Memory B cell (primary cell): ENCODE results near the gene ZBTB17.
"Not testable (repeated sequence)": the region's sequence is repeated elsewhere in the genome, so short reads cannot be mapped to it uniquely, and the experiment has no call there.

ENCODE experiments used
- ATAC-seq: fragments of 150-1000 bp; cut with Tn5 transposase; 2 replicates; pipeline ENCODE4 v1.10.0; 2021; ENCODE audit warnings: low read depth, mild to moderate bottlenecking, moderate library complexity
- DNase-seq, 2 donors: peaks; one replicate each; pipeline ENCODE4 v3.0.0; 2022; ENCODE audit warnings: low spot score in 2 of 2
- H3K27ac Mint-ChIP-seq: one replicate; pipeline ENCODE4 v1.8.0; 2022; ENCODE audit warnings: mild to moderate bottlenecking, moderate library complexity, mixed read lengths
- H3K27me3 Mint-ChIP-seq: one replicate; pipeline ENCODE4 v1.8.0; 2022; ENCODE audit warnings: mixed read lengths
- H3K36me3 Mint-ChIP-seq: one replicate; pipeline ENCODE4 v1.8.0; 2022; ENCODE audit warnings: mild to moderate bottlenecking, mixed read lengths
- H3K4me1 Mint-ChIP-seq: one replicate; pipeline ENCODE4 v1.8.0; 2022; ENCODE audit warnings: mixed read lengths
- H3K4me3 Mint-ChIP-seq: one replicate; pipeline ENCODE4 v1.8.0; 2022; ENCODE audit warnings: mild to moderate bottlenecking, moderate library complexity, mixed read lengths
- H3K9me3 Mint-ChIP-seq: one replicate; pipeline ENCODE4 v1.8.0; 2022; ENCODE audit warnings: mixed read lengths

Gene ZBTB17

DNA sequence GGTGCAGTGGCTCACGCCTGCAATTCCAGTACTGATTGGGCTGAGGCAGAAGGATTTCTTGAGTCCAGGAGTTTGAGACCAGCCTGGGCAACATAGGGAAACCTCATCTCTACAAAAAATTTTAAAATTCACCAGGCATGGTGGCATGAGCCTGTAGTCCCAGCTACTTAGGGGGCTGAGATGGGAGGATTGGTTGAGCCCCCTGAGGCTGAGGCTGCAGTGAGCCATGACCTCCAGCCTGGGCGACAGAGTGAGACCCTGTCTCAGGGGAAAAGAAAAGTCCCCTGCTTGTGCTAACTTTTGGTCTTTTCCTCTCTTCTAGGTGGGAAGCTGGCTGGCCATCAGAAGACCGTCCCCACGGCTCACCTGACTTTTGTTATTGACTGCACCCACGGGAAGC is 29.7 kb upstream of the ZBTB17 start:
- no peak for DNase-seq
- Mint-ChIP-seq H3K27me3 (peaks cover 1% of the 10 kb centered on the region), H3K4me3 (no peak overlapping the region), H3K27ac (no peak overlapping the region), H3K4me1 (peaks cover 16% of the 10 kb centered on the region), H3K9me3 (no peaks in the 10 kb centered on the region), H3K36me3 (no peaks in the 10 kb centered on the region)
- no peak for ATAC-seq

- H3K4me1 Mint-ChIP-seq, H3K27ac Mint-ChIP-seq, H3K4me3 Mint-ChIP-seq, ATAC-seq, DNase-seq, H3K9me3 Mint-ChIP-seq, H3K27me3 Mint-ChIP-seq, H3K36me3 Mint-ChIP-seq: not testable (repeated sequence)
Observed at GRCh38 chr1:16001274-16001673, 25.4 kb upstream of the ZBTB17 start.

GRCh38 chr1:15998929-15999328 is 23.0 kb upstream of the ZBTB17 start:
- no peak overlapping the region for H3K4me3 Mint-ChIP-seq
- DNase-seq = no peak
- no peaks in the 10 kb centered on the region for H3K4me1 Mint-ChIP-seq
- H3K9me3 Mint-ChIP-seq = no peaks in the 10 kb centered on the region
- H3K36me3 Mint-ChIP-seq = no peaks in the 10 kb centered on the region
- H3K27me3 Mint-ChIP-seq = peaks cover 3% of the 10 kb centered on the region
- no peak overlapping the region for H3K27ac Mint-ChIP-seq
- ATAC-seq = no peak

DNA sequence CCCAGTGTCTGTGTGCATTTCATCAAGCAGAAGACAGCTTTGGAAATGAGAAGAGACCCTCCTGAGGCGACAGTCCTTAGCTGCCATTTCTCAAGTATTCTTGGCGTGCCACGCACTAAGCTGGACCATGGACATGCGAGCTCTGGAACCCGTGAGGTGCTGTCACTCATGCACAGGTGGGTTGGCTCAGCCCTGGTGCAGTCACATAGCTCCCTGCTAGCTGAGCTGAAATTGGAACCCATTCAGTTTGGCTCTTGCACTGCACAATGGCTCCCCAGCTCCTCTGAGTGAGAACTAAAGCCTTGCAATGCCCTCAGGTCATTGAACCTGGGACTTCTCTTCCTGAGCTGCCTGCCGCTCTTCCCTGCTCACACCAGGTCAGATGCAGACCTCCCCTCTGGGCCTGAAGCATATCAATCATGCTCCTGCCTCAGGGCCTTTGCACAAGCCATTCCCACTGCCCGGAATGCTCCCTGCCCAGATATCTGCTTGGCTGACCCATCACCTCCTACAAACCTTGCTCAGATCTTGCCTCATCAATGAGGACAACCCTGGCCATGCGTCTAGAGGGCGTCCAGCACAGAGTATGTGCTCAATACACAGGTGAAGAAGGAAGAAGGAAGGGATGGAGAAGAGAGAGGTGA is 21.9 kb upstream of the ZBTB17 start:
- no peak overlapping the region for H3K27ac Mint-ChIP-seq

DNA sequence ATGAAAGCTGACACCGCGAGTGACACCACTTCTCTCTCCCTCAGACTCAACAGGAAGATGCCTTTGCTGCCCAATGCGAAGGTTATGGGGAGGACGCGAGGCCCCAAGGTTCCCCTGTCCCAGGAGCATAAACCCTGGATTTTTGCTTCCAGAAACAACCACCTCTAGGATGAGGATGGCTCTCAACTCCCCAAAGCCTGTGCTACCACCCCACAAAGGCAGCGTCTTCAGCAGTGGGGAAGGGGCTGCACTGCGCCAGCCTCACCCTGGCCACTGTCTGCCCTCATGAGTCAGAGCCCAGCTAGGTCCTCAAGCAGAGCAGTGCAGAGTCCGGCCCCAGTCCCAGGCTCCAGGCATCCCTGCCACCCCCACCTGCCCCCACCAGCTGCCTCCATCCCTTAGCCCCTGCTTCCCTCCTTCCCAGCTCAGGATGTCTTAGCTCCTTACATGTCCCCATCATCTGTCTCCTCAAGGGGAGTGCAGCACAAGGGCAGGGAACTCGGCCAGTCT is 21.2 kb upstream of the ZBTB17 start:
- H3K27ac Mint-ChIP-seq = no peak overlapping the region
- H3K36me3 Mint-ChIP-seq = no peaks in the 10 kb centered on the region

More for the DNA sequence above, 21.9 kb upstream of the ZBTB17 start:
- no peaks in the 10 kb centered on the region for H3K4me1 Mint-ChIP-seq
- H3K36me3 Mint-ChIP-seq = no peaks in the 10 kb centered on the region
- no peaks in the 10 kb centered on the region for H3K9me3 Mint-ChIP-seq
- peaks cover 3% of the 10 kb centered on the region for H3K27me3 Mint-ChIP-seq
- ATAC-seq (no peak), DNase-seq (no peak)
- no peak overlapping the region for H3K4me3 Mint-ChIP-seq

DNA sequence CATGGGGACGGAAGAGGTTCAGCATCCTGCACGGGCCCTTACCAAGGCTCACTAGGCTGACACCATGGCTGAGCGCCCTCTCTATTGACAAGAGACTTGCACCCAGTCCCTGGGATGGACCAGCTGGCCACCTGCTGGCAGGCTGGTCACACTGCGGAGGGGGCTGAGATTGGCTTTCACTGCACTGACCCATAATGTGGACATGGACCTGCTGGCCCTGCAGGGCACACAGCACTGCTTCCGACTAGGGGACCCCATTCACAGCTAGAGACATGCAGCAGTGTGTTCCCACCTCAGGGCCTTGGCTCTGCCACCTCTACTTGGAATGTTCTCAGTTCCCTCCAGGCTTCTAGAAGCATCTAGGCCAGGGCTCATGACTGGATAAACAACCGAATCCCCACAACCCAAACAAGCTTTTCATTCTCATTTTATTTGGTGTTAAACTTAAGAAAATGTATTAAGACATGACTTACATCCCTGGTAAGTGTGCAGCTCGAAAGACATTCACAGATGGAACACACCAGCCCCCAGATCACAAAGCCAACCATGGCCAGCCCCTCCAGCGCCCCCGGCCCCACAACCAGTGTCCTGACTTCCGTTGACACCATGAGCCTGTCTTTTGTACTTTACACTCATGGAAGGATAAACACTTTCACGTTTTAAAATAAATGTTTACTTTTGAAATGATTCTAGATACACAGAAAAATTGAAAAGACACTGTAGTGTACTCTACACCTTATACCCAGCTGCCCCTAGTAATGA is 18.9 kb upstream of the ZBTB17 start:
- Mint-ChIP-seq H3K27ac (no peak overlapping the region), H3K9me3 (no peaks in the 10 kb centered on the region), H3K36me3 (no peaks in the 10 kb centered on the region), H3K4me1 (no peaks in the 10 kb centered on the region), H3K27me3 (peaks cover 3% of the 10 kb centered on the region), H3K4me3 (no peak overlapping the region)
- DNase-seq (peak in 1 of 2 donors; percentile 23), ATAC-seq (peak; percentile 73)

More for the DNA sequence above, 21.2 kb upstream of the ZBTB17 start:
- Mint-ChIP-seq H3K27me3 (peaks cover 3% of the 10 kb centered on the region), H3K4me1 (no peaks in the 10 kb centered on the region), H3K9me3 (no peaks in the 10 kb centered on the region), H3K4me3 (no peak overlapping the region)
- no peak for DNase-seq
- no peak for ATAC-seq

DNA sequence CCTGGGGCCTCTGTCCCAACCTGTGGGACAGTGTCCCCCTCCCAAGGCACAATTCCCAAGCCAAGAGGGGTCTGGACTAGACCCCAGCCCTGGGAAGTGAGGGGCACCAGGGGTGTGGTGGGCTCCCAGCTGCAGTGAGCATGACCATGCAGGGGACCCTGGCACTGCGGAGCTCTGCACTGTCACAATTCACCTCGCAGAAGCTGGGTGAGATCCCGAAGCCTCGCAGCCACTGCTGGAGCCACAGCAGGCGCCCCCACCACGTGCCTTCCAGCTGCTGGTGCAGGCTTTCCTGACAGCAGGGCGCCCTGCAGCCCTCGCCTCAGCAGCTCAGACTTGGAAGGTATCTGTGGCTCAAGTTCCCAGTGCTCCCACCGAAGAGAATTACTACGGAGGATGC is 18.2 kb upstream of the ZBTB17 start:
- H3K27ac Mint-ChIP-seq = no peak overlapping the region
- H3K4me3 Mint-ChIP-seq = no peak overlapping the region
- ATAC-seq (no peak), DNase-seq (no peak)
- H3K9me3 Mint-ChIP-seq = no peaks in the 10 kb centered on the region
- H3K4me1 Mint-ChIP-seq = no peaks in the 10 kb centered on the region
- peaks cover 3% of the 10 kb centered on the region for H3K27me3 Mint-ChIP-seq
- H3K36me3 Mint-ChIP-seq = no peaks in the 10 kb centered on the region

- DNase-seq (no peak), ATAC-seq (no peak)
- no peaks in the 10 kb centered on the region for H3K4me1 Mint-ChIP-seq
- H3K36me3 Mint-ChIP-seq = no peaks in the 10 kb centered on the region
- no peak overlapping the region for H3K4me3 Mint-ChIP-seq
- H3K27me3 Mint-ChIP-seq = peaks cover 6% of the 10 kb centered on the region
- H3K27ac Mint-ChIP-seq = no peak overlapping the region
- H3K9me3 Mint-ChIP-seq = no peaks in the 10 kb centered on the region
Observed at GRCh38 chr1:15993666-15994065, 17.8 kb upstream of the ZBTB17 start.

DNA sequence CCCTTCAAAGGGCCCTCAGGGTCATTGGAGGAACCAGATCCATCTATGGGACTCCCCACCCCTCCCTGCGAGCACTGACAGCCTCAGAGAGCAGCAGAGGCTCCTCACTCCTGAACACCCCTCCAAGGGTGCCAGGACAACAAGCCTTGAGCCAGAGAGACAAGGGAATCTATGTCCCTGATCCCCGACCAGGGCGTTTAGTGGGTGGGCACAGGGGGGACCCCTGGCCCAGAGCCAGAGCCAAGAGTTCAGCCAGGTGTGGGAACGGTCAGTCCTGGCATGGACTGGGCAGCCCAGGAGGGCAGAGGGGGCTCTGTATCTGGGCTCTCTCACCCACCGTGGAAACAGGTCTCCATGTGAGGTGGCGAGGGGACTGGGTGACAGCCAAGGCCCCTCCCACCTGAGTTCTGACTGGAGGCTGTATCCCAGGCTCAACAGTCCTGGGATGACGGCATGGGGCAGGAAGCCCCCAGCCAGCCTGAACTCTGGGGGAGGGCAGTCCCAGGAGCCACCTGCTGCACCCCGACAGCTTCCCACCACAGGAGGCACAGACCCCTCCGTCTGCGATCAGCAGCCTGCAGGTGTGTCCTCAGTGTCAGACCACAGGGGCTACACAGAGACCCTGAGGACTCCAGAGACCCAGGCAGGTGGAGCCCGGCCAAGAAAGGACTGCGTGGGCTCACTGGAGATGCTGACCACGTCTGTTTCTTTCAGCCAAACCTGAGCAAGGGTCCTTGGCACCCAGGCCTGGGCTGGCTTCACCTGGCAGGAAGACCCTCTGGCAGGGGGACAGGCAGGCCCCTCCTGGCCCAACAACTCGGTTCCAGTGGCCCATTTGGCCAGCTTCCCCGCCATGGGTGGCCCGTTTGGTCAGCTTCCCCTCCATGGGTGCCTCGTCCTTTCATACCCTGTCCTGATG is 16.9 kb upstream of the ZBTB17 start:
- H3K4me3 Mint-ChIP-seq = no peak overlapping the region
- no peak for ATAC-seq

GRCh38 chr1:15992187-15992553 is 16.3 kb upstream of the ZBTB17 start:
- no peak overlapping the region for H3K27ac Mint-ChIP-seq

More for the DNA sequence above, 16.9 kb upstream of the ZBTB17 start:
- no peaks in the 10 kb centered on the region for H3K9me3 Mint-ChIP-seq
- H3K27me3 Mint-ChIP-seq = peaks cover 6% of the 10 kb centered on the region
- no peaks in the 10 kb centered on the region for H3K36me3 Mint-ChIP-seq
- H3K27ac Mint-ChIP-seq = no peak overlapping the region
- H3K4me1 Mint-ChIP-seq = no peaks in the 10 kb centered on the region
- no peak for DNase-seq

DNA sequence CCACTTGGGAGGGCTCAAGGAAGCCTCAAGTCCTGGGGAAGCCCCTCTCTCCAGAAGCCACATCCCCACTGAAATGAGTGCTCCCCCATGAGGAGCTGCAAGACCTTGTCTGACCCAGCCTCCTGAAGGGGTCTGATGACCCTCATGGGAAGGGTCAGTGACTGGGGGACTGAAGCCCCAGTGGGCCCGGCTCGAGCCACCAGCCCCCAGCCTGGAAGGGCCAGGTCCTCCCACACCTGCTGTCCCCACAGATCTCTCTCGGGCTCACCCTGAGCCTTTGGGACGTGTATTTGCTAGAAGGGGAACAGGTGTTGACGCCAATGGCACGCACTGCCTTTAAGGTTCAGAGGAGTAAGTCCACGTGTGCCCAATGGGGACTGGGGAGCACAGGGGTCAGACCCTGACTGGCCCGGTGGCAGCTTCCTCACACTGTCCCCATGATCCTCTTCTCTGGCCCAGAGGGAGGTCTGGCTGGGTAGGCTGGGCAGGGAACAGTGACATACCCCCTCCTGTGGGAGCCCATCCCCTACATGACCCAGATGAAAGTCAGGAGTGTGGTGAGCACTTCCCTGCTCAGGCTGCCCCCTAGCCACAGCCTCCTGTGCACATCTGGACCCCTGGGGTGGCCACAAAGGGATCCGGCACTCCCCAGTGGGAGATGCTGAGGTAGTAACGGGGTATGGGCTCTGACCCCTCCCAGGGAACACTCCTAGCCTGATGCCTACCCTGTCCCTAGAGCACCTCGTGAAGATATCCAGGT is 15.7 kb upstream of the ZBTB17 start:
- H3K9me3 Mint-ChIP-seq = no peaks in the 10 kb centered on the region
- no peak for DNase-seq
- H3K4me3 Mint-ChIP-seq = no peak overlapping the region
- no peak for ATAC-seq
- no peaks in the 10 kb centered on the region for H3K4me1 Mint-ChIP-seq
- no peaks in the 10 kb centered on the region for H3K36me3 Mint-ChIP-seq
- H3K27ac Mint-ChIP-seq = no peak overlapping the region
- peaks cover 4% of the 10 kb centered on the region for H3K27me3 Mint-ChIP-seq

More at GRCh38 chr1:15992187-15992553, 16.3 kb upstream of the ZBTB17 start:
- ATAC-seq (no peak), DNase-seq (no peak)
- H3K4me3 Mint-ChIP-seq = no peak overlapping the region
- no peaks in the 10 kb centered on the region for H3K9me3 Mint-ChIP-seq
- peaks cover 4% of the 10 kb centered on the region for H3K27me3 Mint-ChIP-seq
- no peaks in the 10 kb centered on the region for H3K36me3 Mint-ChIP-seq
- no peaks in the 10 kb centered on the region for H3K4me1 Mint-ChIP-seq

- Mint-ChIP-seq H3K27ac (no peak overlapping the region), H3K27me3 (peaks cover 4% of the 10 kb centered on the region), H3K36me3 (no peaks in the 10 kb centered on the region), H3K4me3 (no peak overlapping the region), H3K4me1 (no peaks in the 10 kb centered on the region), H3K9me3 (no peaks in the 10 kb centered on the region)
- ATAC-seq (no peak), DNase-seq (no peak)
Observed at GRCh38 chr1:15989776-15990175, 13.9 kb upstream of the ZBTB17 start.

- Mint-ChIP-seq H3K27ac (no peak overlapping the region), H3K4me3 (no peak overlapping the region), H3K27me3 (peaks cover 4% of the 10 kb centered on the region), H3K36me3 (no peaks in the 10 kb centered on the region), H3K9me3 (no peaks in the 10 kb centered on the region), H3K4me1 (no peaks in the 10 kb centered on the region)
- ATAC-seq (no peak), DNase-seq (no peak)
Observed at GRCh38 chr1:15988856-15989736, 13.2 kb upstream of the ZBTB17 start.
